Peyer's patch (tissue), 4 donors: Measurements from ENCODE around the gene CBFB.

Source experiments
- CTCF ChIP-seq, 6 experiments: fragments of 450-650 bp in 4 of 6; fragments of 200-600 bp in 2 of 6; sonication (generic) in 1 of 6; IDR thresholded peaks; one replicate each; pipeline ENCODE4 v1.5.1; 2017 to 2019; ENCODE audit warnings: antibody characterized with exemption in 6 of 6, mild to moderate bottlenecking in 3 of 6, moderate library complexity in 1 of 6
- POLR2A ChIP-seq, 2 donors: fragments of 450-650 bp; IDR thresholded peaks; one replicate each; pipeline ENCODE4 v1.5.1; 2017; ENCODE audit warnings: antibody characterized with exemption in 2 of 2, mild to moderate bottlenecking in 2 of 2, moderate library complexity in 2 of 2

- TF ChIP-seq CTCF (IDR thresholded peaks at IDR 0.05) (peak in 1 of 6 experiments; percentile 2), POLR2A (IDR thresholded peaks at IDR 0.05) (no peak)
Observed at GRCh38 chr16:67000384-67001351, 28.3 kb upstream of the CBFB start.
